ENCODE data around the gene OR56A4. TPM values are rescaled to one million over a fixed set of nuclear protein-coding genes. Genes with fewer than 3 reads are reported as not detected.

The OR56A4 gene
- total RNA-seq (2021; ENCODE audit: unreplicated experiment) (not detected), Bru-seq, nascent RNA (not detected), BruChase-seq, experiment 1, labeled RNA remaining after a 2-hour chase (not detected), BruChase-seq, experiment 2, labeled RNA remaining after a 6-hour chase (percentile 10 among the genes with signal in this experiment)
- polyA plus RNA-seq (2012; ENCODE audit: insufficient read length): not detected
- long read RNA-seq: 0 reads

GRCh38 chr11:6006846-6007245, at the start of gene OR56A4:
TSS of gene OR56A4 (minus strand) at chr11:6006946. CDS start at chr11:6002992, 3,954 bp downstream.
- ATAC-seq: no peak
- no peak for DNase-seq (ENCODE audit: low read depth, low spot score)
- no peak within 1 kb of the TSS for H3K27ac ChIP-seq (ENCODE audit: low read length)
- H3K27me3 ChIP-seq (ENCODE audit: control insufficient read depth, insufficient read depth, low read length): peaks cover 14% of the 10 kb centered on the region
- CTCF ChIA-PET: no interaction called here
- no TSS peak for BruUV-seq (replicated peaks)
- POLR2A ChIA-PET: no interaction called here
- H3K4me3 ChIP-seq (ENCODE audit: low read depth in 2 of 2, low read length in 2 of 2): no peak within 1 kb of the TSS
- in situ Hi-C loops (cut with HindIII; ENCODE audit: low pct_unique_long_range_greater_than_20kb, low sequenced_read_pairs) (no loop called here), intact Hi-C loops (cut with micrococcal nuclease; ENCODE audit: unreplicated experiment) (no loop called here)
- H3K4me1 ChIP-seq (ENCODE audit: control insufficient read depth, insufficient read depth, low read length): no peaks in the 10 kb centered on the region
- H3K36me3 ChIP-seq (ENCODE audit: control insufficient read depth, insufficient read depth, low read length): no peaks in the 10 kb centered on the region
- TF ChIP-seq CTCF (IDR thresholded peaks at IDR 0.05) (no peak), TCF7L2 (IDR thresholded peaks at IDR 0.05; ENCODE audit: low read depth, low read length) (no peak), SIN3A (IDR thresholded peaks at IDR 0.05; ENCODE audit: borderline replicate concordance, insufficient read depth, low read depth, low read length) (no peak), POLR2AphosphoS5 (IDR thresholded peaks at IDR 0.05; ENCODE audit: low read depth, low read length) (no peak), REST (IDR thresholded peaks at IDR 0.05; ENCODE audit: insufficient read depth in 1 of 2, low read depth in 2 of 2, low read length in 1 of 2) (no peak)
- H3K9me3 ChIP-seq (ENCODE audit: control insufficient read depth, insufficient read depth, low read depth, low read length): no peaks in the 10 kb centered on the region

- no peak for TF ChIP-seq SIN3A (IDR thresholded peaks at IDR 0.05; ENCODE audit: borderline replicate concordance, insufficient read depth, low read depth, low read length)
- no peak for TF ChIP-seq REST (IDR thresholded peaks at IDR 0.05; ENCODE audit: insufficient read depth in 1 of 2, low read depth in 2 of 2, low read length in 1 of 2)
- TF ChIP-seq POLR2AphosphoS5 (IDR thresholded peaks at IDR 0.05; ENCODE audit: low read depth, low read length): no peak
- no peak for TF ChIP-seq CTCF (IDR thresholded peaks at IDR 0.05)
- TF ChIP-seq TCF7L2 (IDR thresholded peaks at IDR 0.05; ENCODE audit: low read depth, low read length): no peak
- in situ Hi-C loops (cut with HindIII; ENCODE audit: low pct_unique_long_range_greater_than_20kb, low sequenced_read_pairs) (no loop called here), intact Hi-C loops (cut with micrococcal nuclease; ENCODE audit: unreplicated experiment) (no loop called here)
- ChIA-PET POLR2A (no interaction called here), CTCF (no interaction called here)
- ATAC-seq (no peak), DNase-seq (ENCODE audit: low read depth, low spot score) (no peak)
- Histone ChIP-seq H3K9me3 (ENCODE audit: control insufficient read depth, insufficient read depth, low read depth, low read length) (no peaks in the 10 kb centered on the region), H3K27me3 (ENCODE audit: control insufficient read depth, insufficient read depth, low read length) (peaks cover 19% of the 10 kb centered on the region), H3K36me3 (ENCODE audit: control insufficient read depth, insufficient read depth, low read length) (no peaks in the 10 kb centered on the region), H3K27ac (ENCODE audit: low read length) (no peak overlapping the region), H3K4me1 (ENCODE audit: control insufficient read depth, insufficient read depth, low read length) (no peaks in the 10 kb centered on the region), H3K4me3 (ENCODE audit: low read depth in 2 of 2, low read length in 2 of 2) (no peak overlapping the region)
- no TSS peak for BruUV-seq (replicated peaks)
Measured at GRCh38 chr11:6055569-6055968, 48.8 kb upstream of the OR56A4 start.

Data from Panc1 (cell line).